Lower leg skin (tissue), 4 donors: ENCODE measurements around the gene G6PC2. TPM values are rescaled to one million over a fixed set of nuclear protein-coding genes. Genes with fewer than 3 reads are reported as not detected.

ENCODE experiments used
- DNase-seq, 2 donors: peaks; one replicate each; pipeline ENCODE4 v3.0.0-alpha.2; 2019; ENCODE audit warnings: low spot score in 2 of 2
- H3K4me3 ChIP-seq: fragments of 200-600 bp; sonication (generic); 2 replicates; pipeline ENCODE4 v1.5.1; 2017; ENCODE audit warnings: mild to moderate bottlenecking, low read depth; ENCODE audit not compliant: poor library complexity, severe bottlenecking
- CTCF ChIP-seq, 3 donors: fragments of 450-650 bp; IDR thresholded peaks; one replicate each; pipeline ENCODE4 v1.5.1; 2016; ENCODE audit warnings: antibody characterized with exemption in 3 of 3, mild to moderate bottlenecking in 3 of 3, moderate library complexity in 2 of 3
- POLR2A ChIP-seq, 2 donors: fragments of 450-650 bp; IDR thresholded peaks; one replicate each; pipeline ENCODE4 v1.6.1; 2016 to 2017; ENCODE audit warnings: antibody characterized with exemption in 2 of 2, mild to moderate bottlenecking in 1 of 2, moderate library complexity in 1 of 2
- WGBS, 2 donors: methylation state at CpG; one replicate each; pipeline ENCODE4 v1.1.5; 2018; 5-methylcytosine and 5-hydroxymethylcytosine counted together
- intact Hi-C: fragments of 100-400 bp; cut with DNase I; formaldehyde crosslinking; loops from one replicate; pipeline ENCODE4 v1.15.0; 2023; ENCODE audit warnings: low total_unique reads
- total RNA-seq, 4 donors: library from RNA; depleted of rRNA; stranded (reverse); fragments of >200 nt; gene quantifications; one replicate each; pipeline ENCODE4 v1.1.0, GENCODE V29; 2016

G6PC2 gene
- total RNA-seq, 4 donors from 2014 or later: not detected

- TF ChIP-seq POLR2A (IDR thresholded peaks at IDR 0.05) (no peak), CTCF (IDR thresholded peaks at IDR 0.05) (no peak)
- WGBS, 2 donors: 1 to 3% methylated on average over 38 of the region's 38 CpGs
- DNase-seq: peak; percentile 86 to 96
- intact Hi-C loops: no loop called here
- H3K4me3 ChIP-seq: peak within 1 kb of the TSS; percentile 38
Measured at GRCh38 chr2:168890006-168890782, 10.9 kb upstream of the G6PC2 start, which contains the start of gene SPC25. Gene SPC25, minus strand, starts transcription at chr2:168890430. Its CDS starts 911 bp downstream, at chr2:168889519.

DNA sequence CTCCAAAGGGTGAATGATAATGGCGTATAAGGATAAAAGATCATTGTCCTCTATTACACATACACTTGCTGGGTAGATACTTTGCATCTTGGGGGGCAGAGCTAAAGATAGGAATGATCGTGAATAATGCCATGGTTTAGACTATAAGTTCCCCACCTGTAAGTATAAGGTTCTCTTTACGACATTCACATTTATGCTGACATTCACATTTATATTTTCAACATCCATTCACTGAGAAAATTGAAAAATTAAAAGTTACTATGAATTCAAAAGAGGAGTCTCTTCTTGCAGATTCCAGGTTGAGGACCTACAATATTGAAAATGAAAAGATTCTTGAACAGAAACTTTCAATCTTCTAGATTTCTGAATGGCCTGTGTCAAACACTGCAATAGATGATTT, 8.8 kb upstream of the G6PC2 start:
- DNase-seq: no peak
- WGBS, 2 donors: 64 to 85% methylated on average over 3 of the region's 3 CpGs
- intact Hi-C loops: no loop called here
- no peak overlapping the region for H3K4me3 ChIP-seq
- no peak for TF ChIP-seq POLR2A (IDR thresholded peaks at IDR 0.05)
- no peak for TF ChIP-seq CTCF (IDR thresholded peaks at IDR 0.05)

DNA sequence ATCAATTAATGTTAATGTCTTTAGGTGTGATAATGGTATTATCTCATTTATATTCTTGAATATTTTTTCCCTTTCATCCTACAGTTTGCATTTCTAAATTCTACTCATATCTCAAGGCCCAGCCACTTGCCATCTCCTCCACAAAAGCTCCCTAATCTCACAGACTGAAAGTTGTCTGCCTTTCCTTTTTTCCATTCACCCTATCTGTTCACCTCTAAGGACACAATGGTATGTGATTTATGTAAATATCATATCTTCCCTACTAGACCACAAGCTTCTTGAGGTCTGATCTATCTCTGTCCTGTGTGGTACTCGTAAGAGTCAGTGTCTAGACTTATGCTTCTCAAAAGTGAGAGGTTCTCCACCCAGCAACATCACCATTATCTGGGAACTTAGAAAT, 7.0 kb upstream of the G6PC2 start:
- intact Hi-C loops: no loop called here
- no peak overlapping the region for H3K4me3 ChIP-seq
- DNase-seq: no peak
- 79 to 96% methylated on average over 1 of the region's 1 CpG for WGBS, 2 donors
- no peak for TF ChIP-seq POLR2A (IDR thresholded peaks at IDR 0.05)

GRCh38 chr2:168894720-168895119, 6.4 kb upstream of the G6PC2 start:
- H3K4me3 ChIP-seq: no peak overlapping the region
- intact Hi-C loops: no loop called here
- TF ChIP-seq CTCF (IDR thresholded peaks at IDR 0.05) (no peak), POLR2A (IDR thresholded peaks at IDR 0.05) (no peak)
- DNase-seq: no peak

GRCh38 chr2:168895771-168896170, 5.3 kb upstream of the G6PC2 start:
- TF ChIP-seq POLR2A (IDR thresholded peaks at IDR 0.05) (no peak), CTCF (IDR thresholded peaks at IDR 0.05) (no peak)

GRCh38 chr2:168896783-168897182, 4.3 kb upstream of the G6PC2 start:
- no peak overlapping the region for H3K4me3 ChIP-seq
- intact Hi-C loops: no loop called here
- TF ChIP-seq POLR2A (IDR thresholded peaks at IDR 0.05) (no peak), CTCF (IDR thresholded peaks at IDR 0.05) (no peak)
- no peak for DNase-seq
- 67 to 75% methylated on average over 4 of the region's 4 CpGs for WGBS, 2 donors

More at GRCh38 chr2:168895771-168896170, 5.3 kb upstream of the G6PC2 start:
- intact Hi-C loops: no loop called here
- H3K4me3 ChIP-seq: no peak overlapping the region
- no peak for DNase-seq
